ENCODE results near the gene DLG1. TPM values are rescaled to one million over a fixed set of nuclear protein-coding genes. Genes with fewer than 3 reads are reported as not detected.

The DLG1 gene
- total RNA-seq, 1 experiment from 2014 or later, result 121 TPM

GRCh38 chr3:196995646-196996355 is 302.6 kb downstream of the DLG1 start:
- intact Hi-C loops (cut with micrococcal nuclease), result no loop called here

GRCh38 chr3:196995027-196995426 is 303.4 kb downstream of the DLG1 start:
- POLR2A ChIA-PET, result no interaction called here
- Mint-ChIP-seq H3K4me1 (ENCODE audit: insufficient read depth, unreplicated experiment) (peaks cover 6% of the 10 kb centered on the region), H3K9me3 (ENCODE audit: unreplicated experiment) (no peaks in the 10 kb centered on the region), H3K27ac (ENCODE audit: low read depth, unreplicated experiment) (no peak overlapping the region), H3K36me3 (ENCODE audit: insufficient read depth, unreplicated experiment) (no peaks in the 10 kb centered on the region), H3K27me3 (ENCODE audit: insufficient read depth, unreplicated experiment) (no peaks in the 10 kb centered on the region), H3K4me3 (ENCODE audit: unreplicated experiment) (no peak overlapping the region)
- no peak for DNase-seq (ENCODE audit: unreplicated experiment)
- CTCF ChIA-PET, result no interaction called here
- intact Hi-C loops (cut with micrococcal nuclease), result no loop called here
- BruUV-seq (replicated peaks), result no TSS peak
- TF ChIP-seq CTCF (IDR thresholded peaks at IDR 0.05; ENCODE audit: unreplicated experiment), result no peak

More at GRCh38 chr3:196995646-196996355, 302.6 kb downstream of the DLG1 start:
- TF ChIP-seq CTCF (IDR thresholded peaks at IDR 0.05; ENCODE audit: unreplicated experiment), result no peak
- POLR2A ChIA-PET, result interaction anchor here (0.7 kb wide), 1 partner anchor 180 kb away, joined by 3 read pairs; no protein-coding TSS in a partner anchor
- CTCF ChIA-PET, result interaction anchor here (0.6 to 0.7 kb wide), 2 partner anchors 17 to 510 kb away, joined by 3 read pairs; no protein-coding TSS in a partner anchor
- no peaks in the 10 kb centered on the region for H3K27me3 Mint-ChIP-seq (ENCODE audit: insufficient read depth, unreplicated experiment)
- no peak overlapping the region for H3K27ac Mint-ChIP-seq (ENCODE audit: low read depth, unreplicated experiment)
- no peaks in the 10 kb centered on the region for H3K36me3 Mint-ChIP-seq (ENCODE audit: insufficient read depth, unreplicated experiment)
- peaks cover 6% of the 10 kb centered on the region for H3K4me1 Mint-ChIP-seq (ENCODE audit: insufficient read depth, unreplicated experiment)
- H3K4me3 Mint-ChIP-seq (ENCODE audit: unreplicated experiment), result no peak overlapping the region
- no peak for DNase-seq (ENCODE audit: unreplicated experiment)
- no peaks in the 10 kb centered on the region for H3K9me3 Mint-ChIP-seq (ENCODE audit: unreplicated experiment)
- BruUV-seq (replicated peaks), result no TSS peak

- no peak overlapping the region for H3K4me3 Mint-ChIP-seq (ENCODE audit: unreplicated experiment)
- H3K4me1 Mint-ChIP-seq (ENCODE audit: insufficient read depth, unreplicated experiment), result peaks cover 6% of the 10 kb centered on the region
- no peaks in the 10 kb centered on the region for H3K36me3 Mint-ChIP-seq (ENCODE audit: insufficient read depth, unreplicated experiment)
- BruUV-seq (replicated peaks), result no TSS peak
- no peak for TF ChIP-seq CTCF (IDR thresholded peaks at IDR 0.05; ENCODE audit: unreplicated experiment)
- ChIA-PET POLR2A (no interaction called here), CTCF (interaction anchor here (1.2 to 2.2 kb wide), 2 partner anchors 9 to 10 kb away, joined by 4 to 11 read pairs; no protein-coding TSS in a partner anchor)
- DNase-seq (ENCODE audit: unreplicated experiment), result no peak
- no peaks in the 10 kb centered on the region for H3K9me3 Mint-ChIP-seq (ENCODE audit: unreplicated experiment)
- intact Hi-C loops (cut with micrococcal nuclease), result no loop called here
- H3K27me3 Mint-ChIP-seq (ENCODE audit: insufficient read depth, unreplicated experiment), result no peaks in the 10 kb centered on the region
- no peak overlapping the region for H3K27ac Mint-ChIP-seq (ENCODE audit: low read depth, unreplicated experiment)
Measured at GRCh38 chr3:196994056-196994455, 304.4 kb downstream of the DLG1 start.

Small RNA genes within 50 kb of the gene (microRNA-seq; reads per million reads assigned to microRNA genes)
- gene MIR4797, result 0.66 reads per million
